Daoy (cell line): Measurements from ENCODE around the gene CD247. TPM values are rescaled to one million over a fixed set of nuclear protein-coding genes. Genes with fewer than 3 reads are reported as not detected.

Experiments
- DNase-seq: peaks from one replicate; pipeline ENCODE4 v3.0.0-alpha.2; 2015; ENCODE audit warnings: low read depth
- total RNA-seq: library from RNA; depleted of rRNA; stranded (reverse); fragments of >200 nt; shearing (Covaris generic); gene quantifications from 2 replicates; pipeline ENCODE4 v1.2.3, GENCODE V29; 2014

The CD247 gene
- total RNA-seq, 1 experiment from 2014 or later: 1.5 TPM

- DNase-seq: no peak
Measured at GRCh38 chr1:167512046-167512654, 6.2 kb downstream of the CD247 start.

DNA sequence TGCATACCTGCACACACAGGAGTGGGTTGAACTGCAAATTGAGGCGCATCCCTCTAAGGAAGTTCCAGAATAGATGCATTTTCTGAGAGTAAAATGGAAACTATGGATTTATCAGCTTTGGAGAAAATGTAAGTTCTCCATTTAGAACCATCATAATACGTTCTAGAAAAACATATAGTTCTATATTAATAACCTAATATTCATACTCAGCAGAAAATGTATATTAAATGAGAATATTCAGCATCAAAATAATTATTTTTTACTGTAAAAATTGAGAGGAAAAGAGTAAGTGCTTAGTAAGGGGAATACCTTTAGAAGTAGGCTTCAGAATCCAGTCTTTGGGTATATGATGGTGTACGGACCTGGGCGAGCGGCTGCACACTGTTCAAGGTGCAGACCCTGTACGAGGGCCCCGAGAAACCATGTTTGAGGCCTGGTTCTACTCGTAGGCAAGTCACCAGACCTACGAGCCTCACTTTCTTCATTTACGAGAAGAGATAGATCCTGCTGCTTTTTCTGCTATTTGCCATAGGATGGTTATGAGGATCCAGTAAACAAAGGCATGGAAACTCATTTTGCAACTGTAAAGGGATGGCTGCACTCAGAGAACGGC lies 6.8 kb downstream of the CD247 start:
- DNase-seq: no peak

DNA sequence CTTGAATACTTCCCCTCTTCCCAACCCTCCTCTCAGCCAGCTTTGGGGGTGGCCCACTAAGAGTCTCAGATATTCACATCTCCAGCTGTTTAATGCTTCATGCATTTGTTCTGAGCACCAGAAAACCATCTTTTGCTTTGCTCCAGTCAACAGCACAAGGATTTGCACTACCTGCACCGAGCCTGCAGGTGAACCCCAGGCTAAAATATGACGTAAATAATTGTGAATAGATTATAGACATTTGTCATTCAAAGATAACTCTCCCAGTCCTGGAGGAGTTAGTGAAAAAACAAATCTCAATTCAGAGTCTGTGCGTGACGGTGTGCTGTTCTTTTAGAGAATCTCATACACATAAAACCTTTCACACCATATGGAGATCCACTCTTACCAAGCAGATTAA lies 7.4 kb downstream of the CD247 start:
- no peak for DNase-seq

DNA sequence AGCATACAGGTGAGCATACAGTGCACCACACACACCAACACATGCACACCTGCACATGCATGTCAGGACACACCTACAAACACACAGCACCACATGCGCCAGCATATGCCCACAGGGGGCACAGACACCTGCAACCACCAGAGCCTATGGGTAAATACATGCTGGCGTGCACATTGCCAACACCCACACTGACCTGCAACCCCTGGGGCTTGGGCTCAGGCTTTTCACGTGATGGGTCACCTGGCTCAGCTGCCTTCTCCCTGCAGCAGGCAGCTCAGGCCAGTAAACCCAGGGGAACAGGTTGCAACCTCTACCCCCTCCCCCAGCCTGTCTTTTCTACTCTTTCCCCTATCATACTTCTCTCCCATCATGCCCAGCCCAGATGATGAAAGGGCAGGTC lies 8.1 kb downstream of the CD247 start:
- DNase-seq: no peak

DNA sequence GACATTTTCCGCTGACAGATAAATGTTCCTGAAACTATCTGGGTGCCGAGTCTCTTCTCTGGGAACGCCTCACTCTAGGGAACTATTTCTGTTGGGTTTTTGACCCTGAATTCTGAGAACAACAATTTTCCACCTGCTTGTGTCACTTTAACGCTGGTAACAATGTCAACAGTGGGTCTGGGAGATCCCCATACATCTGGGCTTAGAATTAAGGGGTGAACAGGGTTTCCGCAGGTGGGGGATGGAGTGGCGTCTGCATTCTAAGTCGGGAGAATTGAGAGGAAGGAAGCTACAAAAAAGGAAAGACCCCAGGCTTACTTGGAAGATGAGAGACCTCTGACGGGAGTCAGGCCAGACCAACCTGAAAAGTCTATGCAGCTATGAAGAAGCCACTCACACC lies 8.7 kb downstream of the CD247 start:
- DNase-seq: no peak

DNA sequence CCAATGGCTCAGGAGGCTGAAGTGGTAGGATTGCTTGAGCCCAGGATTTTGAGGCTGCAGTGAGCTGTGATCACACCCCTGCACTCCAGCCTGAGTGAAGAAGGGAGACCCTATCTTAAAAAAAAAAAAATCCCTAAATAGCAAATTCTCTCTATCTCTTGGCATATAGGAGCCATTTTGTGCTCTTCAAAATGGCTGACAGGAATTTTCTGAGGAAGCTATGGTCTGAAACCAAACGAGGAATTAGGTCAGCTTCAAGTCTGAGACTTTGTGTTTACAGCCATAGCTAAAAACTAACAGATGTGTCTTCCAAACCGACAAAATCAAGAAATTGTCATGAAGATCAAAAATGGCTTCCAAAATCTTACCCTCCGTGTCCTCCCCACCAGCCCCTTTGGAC lies 10.6 kb downstream of the CD247 start:
- no peak for DNase-seq

DNA sequence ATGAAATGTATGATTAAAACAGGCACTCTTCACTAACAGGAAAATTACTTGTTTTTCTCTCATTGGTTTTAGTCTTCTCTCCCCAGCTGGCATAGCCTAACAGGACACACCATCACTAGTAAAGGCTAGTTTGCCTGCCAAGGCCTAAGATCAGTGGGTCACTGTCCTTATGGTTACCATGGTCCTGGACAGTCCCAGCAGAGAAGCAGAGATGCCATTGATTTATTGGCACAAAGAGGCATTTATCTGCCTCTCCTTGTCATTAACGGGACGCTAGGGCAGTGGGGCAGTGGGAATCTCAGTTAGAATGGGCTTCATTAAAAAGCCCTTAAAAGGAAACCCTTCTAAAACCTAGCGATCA lies 13.9 kb downstream of the CD247 start:
- no peak for DNase-seq

- DNase-seq: no peak
Measured at GRCh38 chr1:167503626-167504466, 14.5 kb downstream of the CD247 start.

DNA sequence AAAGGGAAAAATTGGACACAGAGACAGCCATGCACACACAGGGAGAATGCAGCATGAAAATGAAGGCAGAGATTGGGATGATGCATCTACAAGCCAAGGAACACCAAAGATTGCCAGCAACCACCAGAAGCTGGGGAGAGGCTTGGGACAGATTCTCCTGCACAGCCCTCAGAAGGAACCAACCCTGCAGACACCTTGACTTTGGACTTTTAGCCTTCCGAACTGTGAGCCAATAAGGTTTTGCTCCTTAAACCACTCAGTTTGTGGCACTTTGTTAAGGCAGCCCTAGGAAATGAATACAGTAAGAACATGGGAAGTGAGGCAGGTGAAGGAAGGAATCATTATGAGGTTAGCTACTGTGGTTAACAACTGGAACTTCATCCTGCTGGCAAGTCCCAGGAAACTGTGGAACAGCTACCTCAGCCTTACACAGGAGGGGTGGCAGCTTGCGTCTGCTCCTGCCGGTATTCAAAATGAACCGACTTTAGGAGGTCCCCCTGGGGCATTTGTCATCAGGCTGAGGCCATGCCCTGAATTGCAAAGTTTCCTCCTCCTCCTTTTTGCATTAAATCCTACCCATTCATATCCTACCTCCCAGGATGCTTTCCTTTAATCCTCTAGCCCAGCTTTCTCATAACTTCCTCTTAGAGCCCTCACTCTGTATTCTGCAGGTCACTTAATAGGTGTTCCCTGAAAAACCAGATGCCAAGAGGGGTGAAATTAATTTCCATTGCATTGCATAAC lies 15.4 kb downstream of the CD247 start:
- DNase-seq: no peak

- no peak for DNase-seq
Measured at GRCh38 chr1:167502192-167502551, 16.2 kb downstream of the CD247 start.

GRCh38 chr1:167501515-167502191 lies 16.7 kb downstream of the CD247 start:
- no peak for DNase-seq

DNA sequence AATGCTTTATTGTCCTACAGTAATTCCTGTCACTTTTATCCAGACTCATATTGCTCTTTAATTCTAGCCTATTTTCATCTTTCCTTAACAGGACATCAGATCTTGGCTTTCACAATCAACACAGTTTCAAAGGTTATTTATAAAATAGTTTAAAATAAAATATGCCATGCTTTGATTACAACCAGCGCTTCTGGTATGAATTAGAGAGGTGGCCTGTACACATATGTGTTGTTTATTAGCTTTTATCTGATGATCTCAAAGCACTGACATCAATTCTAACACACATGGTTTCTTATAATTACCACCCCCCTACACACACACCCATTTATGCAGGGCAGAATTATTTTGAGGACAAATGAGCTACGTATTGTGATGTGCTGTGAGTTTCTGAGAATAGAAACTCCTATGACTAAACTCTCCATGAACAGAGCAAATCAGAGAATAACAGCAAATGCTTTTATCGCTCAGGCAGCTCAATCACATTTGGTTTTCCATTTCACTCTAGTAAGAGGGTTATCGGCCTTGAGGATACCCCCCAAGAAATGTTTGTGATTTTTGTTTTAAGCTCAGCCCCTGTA lies 18.0 kb downstream of the CD247 start:
- DNase-seq: no peak

DNA sequence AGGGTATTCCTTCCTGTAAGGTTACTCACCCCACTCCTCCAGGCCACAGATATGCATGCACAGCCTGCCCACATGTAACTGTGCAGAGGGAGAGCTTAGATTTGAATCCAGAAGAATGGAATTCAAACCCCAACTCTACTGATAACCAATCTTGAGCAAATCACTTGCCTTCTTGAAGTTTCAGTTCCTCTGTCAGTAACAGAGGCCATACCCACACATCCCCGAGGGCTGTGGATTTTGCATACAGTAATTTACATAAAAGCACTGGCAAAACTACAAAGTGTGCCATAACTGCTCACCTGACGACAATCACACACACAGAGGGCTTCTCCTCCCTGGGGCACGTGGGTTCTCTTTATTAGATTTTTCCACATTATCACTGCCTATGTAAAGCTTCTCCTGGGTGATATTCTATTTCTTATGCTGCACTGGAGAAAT lies 18.6 kb downstream of the CD247 start:
- no peak for DNase-seq

GRCh38 chr1:167499106-167499505 lies 19.2 kb downstream of the CD247 start:
- DNase-seq: no peak

- no peak for DNase-seq
Measured at GRCh38 chr1:167496797-167497619, 21.3 kb downstream of the CD247 start.

GRCh38 chr1:167493372-167493771 lies 25.0 kb downstream of the CD247 start:
- no peak for DNase-seq

DNA sequence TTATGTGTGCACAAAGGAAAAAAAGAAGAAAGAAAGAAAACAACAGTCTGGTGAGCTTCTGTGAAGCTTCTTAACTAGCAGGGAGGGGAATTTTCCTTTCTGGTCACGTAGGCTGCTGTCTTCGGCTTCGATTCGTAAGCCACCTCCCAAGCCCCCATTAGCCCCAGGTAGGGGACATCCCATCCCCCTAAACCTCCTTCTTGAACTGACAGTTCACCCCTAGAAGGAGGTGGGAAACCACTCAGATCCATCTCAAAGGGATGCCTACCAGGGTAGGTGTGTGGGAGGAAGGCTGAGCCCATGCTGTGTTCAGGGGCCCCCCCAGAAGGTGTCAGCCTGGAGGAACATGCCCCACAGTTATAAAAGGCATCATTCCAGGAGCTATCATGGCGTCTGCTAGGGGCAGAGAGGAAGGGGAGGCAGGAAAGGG lies 25.8 kb downstream of the CD247 start:
- DNase-seq: no peak

GRCh38 chr1:167491586-167492461 lies 26.5 kb downstream of the CD247 start:
- DNase-seq: no peak

GRCh38 chr1:167490765-167491164 lies 27.6 kb downstream of the CD247 start:
- no peak for DNase-seq
